Right lobe of liver (tissue), 6 donors: Measurements from ENCODE around the gene CALD1. TPM values are rescaled to one million over a fixed set of nuclear protein-coding genes. Genes with fewer than 3 reads are reported as not detected.
A peak's percentile ranks its signal among the peaks of the same experiment; 100 is the strongest.

ENCODE experiments used
- ATAC-seq, 4 donors: fragments of 200-7000 bp; cut with Tn5 transposase; one replicate each; pipeline ENCODE4 v1.9.1; 2020; ENCODE audit warnings: mild to moderate bottlenecking in 4 of 4, moderate library complexity in 4 of 4
- DNase-seq, 3 donors: peaks; one replicate each; pipeline ENCODE4 v3.0.0-alpha.2; 2020
- H3K27ac ChIP-seq, 3 donors: fragments of 200-600 bp; one replicate each; pipeline ENCODE4 v1.8.0; 2022
- H3K27me3 ChIP-seq, 2 donors: fragments of 200-600 bp; one replicate each; pipeline ENCODE4 v1.8.0; 2022
- H3K36me3 ChIP-seq, 4 donors: fragments of 200-600 bp; sonication (generic) in 1 of 4; one replicate each; pipeline versions ENCODE4 v1.5.1 to v1.8.0; 2017 to 2022; ENCODE audit warnings: control low read depth in 1 of 4
- H3K4me1 ChIP-seq, 4 donors: fragments of 200-600 bp; sonication (generic) in 1 of 4; one replicate each; pipeline versions ENCODE4 v1.5.1 to v1.8.0; 2017 to 2022; ENCODE audit warnings: control low read depth in 1 of 4
- H3K4me3 ChIP-seq, 3 donors: fragments of 200-600 bp; one replicate each; pipeline ENCODE4 v1.8.0; 2022
- H3K9me3 ChIP-seq, 4 donors: fragments of 200-600 bp; sonication (generic) in 1 of 4; one replicate each; pipeline versions ENCODE4 v1.5.1 to v1.8.0; 2017 to 2022; ENCODE audit warnings: control low read depth in 1 of 4
- CTCF ChIP-seq, 4 donors: fragments of 200-600 bp in 3 of 4; fragments of 450-650 bp in 1 of 4; IDR thresholded peaks; one replicate each; pipeline versions ENCODE4 v1.5.1 to v1.8.0; 2016 to 2022; ENCODE audit warnings: antibody characterized with exemption in 4 of 4, mild to moderate bottlenecking in 2 of 4
- POLR2A ChIP-seq: fragments of 450-650 bp; IDR thresholded peaks from one replicate; pipeline ENCODE4 v1.6.1; 2017; ENCODE audit warnings: antibody characterized with exemption, mild to moderate bottlenecking
- WGBS: methylation state at CpG from one replicate; pipeline ENCODE4 v1.1.6; 2018; ENCODE audit warnings: low coverage, low lambda C conversion rate; ENCODE audit not compliant: insufficient coverage; ENCODE audit errors: missing lambda C conversion rate; 5-methylcytosine and 5-hydroxymethylcytosine counted together
- intact Hi-C, 2 donors: fragments of 100-400 bp; cut with DNase I; formaldehyde crosslinking; loops; one replicate each; pipeline versions ENCODE4 v1.11.2 to v1.14.1; 2022
- total RNA-seq, 6 experiments: library from RNA; depleted of rRNA in 2 of 6; stranded (reverse); fragments of >200 nt in 2 of 6; fragmentation: NEBNext Ultra II Directional in 3 of 6; extraction: Animal tissue kit (Norgen Biotek cat#: 25700) in 3 of 6; gene quantifications; one replicate each; pipeline versions ENCODE4 v1.1.0 to v1.2.4, GENCODE V29; 2016 to 2023
- donor health status: DM: no; HTN: yes; CAD: no.
- donor health status: DM: no; HTN: no; CAD: no.
- donor health status: DM: no; HTN: no; CAD: no.
- donor health status: DM: no; HTN: yes; CAD: no.
- donor health status: DM: no; HTN: yes; CAD: no.

CALD1 gene
- total RNA-seq, 6 experiments from 2014 or later: 110 to 181 (median 131) TPM

GRCh38 chr7:134992626-134993179 lies 213.3 kb downstream of the CALD1 start:
- peaks cover 0 to 49% (median 13%) of the 10 kb centered on the region in 4 donors for H3K4me1 ChIP-seq
- 33% methylated on average over 4 of the region's 6 CpGs for WGBS
- ATAC-seq (peak; percentile 38 to 52 (median 44)), DNase-seq (no peak)
- no peaks in the 10 kb centered on the region for H3K27me3 ChIP-seq
- TF ChIP-seq CTCF (IDR thresholded peaks at IDR 0.05) (no peak), POLR2A (no peak)
- H3K36me3 ChIP-seq: no peaks in the 10 kb centered on the region
- H3K4me3 ChIP-seq: no peak overlapping the region
- peak overlapping the region; percentile 49 to 77 (median 72) for H3K27ac ChIP-seq
- intact Hi-C loops: no loop called here
- no peaks in the 10 kb centered on the region for H3K9me3 ChIP-seq

DNA sequence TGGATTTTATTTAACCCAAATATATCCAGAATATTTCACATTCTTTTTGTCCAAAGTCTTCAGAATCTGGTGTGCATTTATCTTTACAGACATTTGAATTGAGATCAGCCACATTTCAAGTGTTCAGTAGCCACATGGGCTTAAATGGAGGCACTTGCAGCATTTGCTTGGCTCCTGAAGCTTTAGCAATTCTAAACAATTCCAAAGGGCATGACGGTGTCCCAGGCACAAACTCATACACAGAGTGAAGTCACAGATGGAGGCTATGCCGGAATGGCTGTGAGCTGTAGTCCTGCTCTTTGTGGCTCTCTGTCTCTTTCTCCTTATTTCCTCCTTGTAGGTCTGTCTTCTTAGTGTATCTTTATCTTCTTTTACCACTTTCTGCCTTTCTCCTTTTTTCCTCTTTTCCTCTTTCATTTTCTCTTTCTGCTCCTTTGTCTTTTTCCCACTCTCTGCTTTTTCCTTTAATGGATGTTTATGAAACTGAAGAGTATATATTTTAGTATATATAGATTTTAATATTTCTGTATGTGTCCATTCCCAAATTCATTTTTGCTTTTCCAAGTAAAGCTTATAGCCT lies 214.5 kb downstream of the CALD1 start:
- no peak overlapping the region for H3K4me3 ChIP-seq
- H3K27ac ChIP-seq: peak overlapping the region; percentile 49 to 77 (median 72)
- intact Hi-C loops: no loop called here
- no CpG with 5 or more reads among the region's 2 CpGs for WGBS
- peak; percentile 55 to 66 (median 58) for ATAC-seq
- DNase-seq: peak in 2 of 3 donors; percentile 22 to 51
- TF ChIP-seq CTCF (IDR thresholded peaks at IDR 0.05): no peak
- peak; percentile 27 for TF ChIP-seq POLR2A
- no peaks in the 10 kb centered on the region for H3K27me3 ChIP-seq
- no peaks in the 10 kb centered on the region for H3K9me3 ChIP-seq
- peaks cover 0 to 54% (median 10%) of the 10 kb centered on the region in 4 donors for H3K4me1 ChIP-seq
- H3K36me3 ChIP-seq: no peaks in the 10 kb centered on the region

- peak overlapping the region in 2 of 3 donors; percentile 7 to 37 for H3K27ac ChIP-seq
- H3K4me3 ChIP-seq: no peak overlapping the region
- TF ChIP-seq POLR2A (no peak), CTCF (IDR thresholded peaks at IDR 0.05) (no peak)
- intact Hi-C loops: no loop called here
- peaks cover 0 to 54% (median 10%) of the 10 kb centered on the region in 4 donors for H3K4me1 ChIP-seq
- no peaks in the 10 kb centered on the region for H3K27me3 ChIP-seq
- DNase-seq (no peak), ATAC-seq (peak in 2 of 4 donors; percentile 2 to 13)
- 56% methylated on average over 6 of the region's 6 CpGs for WGBS
- no peaks in the 10 kb centered on the region for H3K9me3 ChIP-seq
- no peaks in the 10 kb centered on the region for H3K36me3 ChIP-seq
Observed at GRCh38 chr7:134995239-134996096, 216.0 kb downstream of the CALD1 start.

- H3K4me3 ChIP-seq: no peak overlapping the region
- DNase-seq (no peak), ATAC-seq (no peak)
- H3K27ac ChIP-seq: peak overlapping the region in 1 of 3 donors; percentile 37
- 38% methylated on average over 2 of the region's 2 CpGs for WGBS
- no peak for TF ChIP-seq CTCF (IDR thresholded peaks at IDR 0.05)
- no peak for TF ChIP-seq POLR2A
- H3K27me3 ChIP-seq: no peaks in the 10 kb centered on the region
- no peaks in the 10 kb centered on the region for H3K9me3 ChIP-seq
- no peaks in the 10 kb centered on the region for H3K36me3 ChIP-seq
- intact Hi-C loops: no loop called here
- peaks cover 0 to 51% (median 10%) of the 10 kb centered on the region in 4 donors for H3K4me1 ChIP-seq
Observed at GRCh38 chr7:134996097-134996550, 216.7 kb downstream of the CALD1 start.
